Esophagus muscularis mucosa (tissue), 4 donors: ENCODE measurements around the gene MED13L.

Experiments used
- EP300 ChIP-seq: sonication (generic); formaldehyde crosslinking; IDR thresholded peaks from one replicate; pipeline ENCODE4 v1.6.1; 2017; ENCODE audit warnings: antibody characterized with exemption
- POLR2A ChIP-seq: fragments of 450-650 bp; IDR thresholded peaks from one replicate; pipeline ENCODE4 v1.6.1; 2017; ENCODE audit warnings: antibody characterized with exemption, moderate library complexity, mild to moderate bottlenecking, low read depth
- POLR2AphosphoS5 ChIP-seq, 2 donors: sonication (generic); formaldehyde crosslinking; IDR thresholded peaks; one replicate each; pipeline ENCODE4 v1.6.1; 2017; ENCODE audit warnings: antibody characterized with exemption in 2 of 2
- TF ChIP-seq, protein P1 (sequence below), 3 experiments: fragments of 200-600 bp in 2 of 3; fragments of 450-650 bp in 1 of 3; sonication (generic) in 2 of 3; IDR thresholded peaks; one replicate each; pipeline ENCODE4 v1.5.1; 2017 to 2019; ENCODE audit warnings: antibody characterized with exemption in 3 of 3, mild to moderate bottlenecking in 2 of 3, moderate library complexity in 1 of 3

DNA sequence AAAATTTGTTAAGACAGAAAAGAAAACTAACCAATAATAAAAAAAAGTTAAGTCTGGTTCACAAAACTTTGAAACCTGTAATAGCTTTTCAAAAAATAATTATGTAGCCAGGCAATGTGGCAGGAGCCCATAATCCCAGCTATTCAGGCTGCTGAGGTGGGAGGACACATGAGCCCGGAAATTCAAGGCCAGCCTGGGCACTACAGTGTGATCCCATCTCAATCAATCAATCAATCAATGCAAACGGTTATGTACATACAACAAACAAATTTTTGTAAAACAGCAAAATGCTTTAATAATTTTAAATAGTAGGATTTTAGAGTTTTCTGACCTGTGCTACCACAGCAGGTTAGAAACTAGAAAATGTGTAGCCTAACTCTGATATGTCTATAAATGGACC lies 152.4 kb downstream of the MED13L start:
- TF ChIP-seq POLR2A, result no peak
- no peak for TF ChIP-seq POLR2AphosphoS5 (IDR thresholded peaks at IDR 0.05)
- TF ChIP-seq, protein P1, sequence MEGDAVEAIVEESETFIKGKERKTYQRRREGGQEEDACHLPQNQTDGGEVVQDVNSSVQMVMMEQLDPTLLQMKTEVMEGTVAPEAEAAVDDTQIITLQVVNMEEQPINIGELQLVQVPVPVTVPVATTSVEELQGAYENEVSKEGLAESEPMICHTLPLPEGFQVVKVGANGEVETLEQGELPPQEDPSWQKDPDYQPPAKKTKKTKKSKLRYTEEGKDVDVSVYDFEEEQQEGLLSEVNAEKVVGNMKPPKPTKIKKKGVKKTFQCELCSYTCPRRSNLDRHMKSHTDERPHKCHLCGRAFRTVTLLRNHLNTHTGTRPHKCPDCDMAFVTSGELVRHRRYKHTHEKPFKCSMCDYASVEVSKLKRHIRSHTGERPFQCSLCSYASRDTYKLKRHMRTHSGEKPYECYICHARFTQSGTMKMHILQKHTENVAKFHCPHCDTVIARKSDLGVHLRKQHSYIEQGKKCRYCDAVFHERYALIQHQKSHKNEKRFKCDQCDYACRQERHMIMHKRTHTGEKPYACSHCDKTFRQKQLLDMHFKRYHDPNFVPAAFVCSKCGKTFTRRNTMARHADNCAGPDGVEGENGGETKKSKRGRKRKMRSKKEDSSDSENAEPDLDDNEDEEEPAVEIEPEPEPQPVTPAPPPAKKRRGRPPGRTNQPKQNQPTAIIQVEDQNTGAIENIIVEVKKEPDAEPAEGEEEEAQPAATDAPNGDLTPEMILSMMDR (IDR thresholded peaks at IDR 0.05), result no peak
- no peak for TF ChIP-seq EP300
